ENCODE results near the gene L1CAM.

DNA sequence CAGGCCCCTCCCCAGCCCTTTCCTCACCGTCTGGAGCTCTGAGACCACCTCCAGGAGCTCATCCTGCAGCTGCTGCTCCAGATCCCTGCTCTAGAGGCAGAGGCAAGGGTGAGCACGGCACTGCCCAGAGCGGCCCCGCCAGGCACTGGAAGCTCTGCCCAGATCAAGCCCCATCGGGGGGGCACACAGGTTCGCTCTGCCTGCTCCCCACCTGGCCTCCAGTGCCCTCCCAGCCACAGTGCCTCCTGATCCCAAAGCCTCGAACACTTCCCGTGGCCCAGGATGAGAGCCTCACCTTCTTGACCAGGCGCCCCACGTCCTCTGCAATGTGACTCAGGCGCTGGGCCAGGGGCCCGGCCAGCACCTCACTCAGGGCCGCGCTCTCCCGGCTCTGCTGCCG, 35.1 kb upstream of the L1CAM start:
- TF ChIP-seq TCF7L2 (IDR thresholded peaks at IDR 0.05; ENCODE audit: borderline replicate concordance, low read depth, low read length) (no peak), ZNF792 (tag by site-specific recombination; IDR thresholded peaks at IDR 0.05) (no peak), ZNF530 (tag by site-specific recombination; IDR thresholded peaks at IDR 0.05; ENCODE audit: low read depth) (no peak), ZNF707 (tag by site-specific recombination; IDR thresholded peaks at IDR 0.05) (no peak), ZNF514 (tag by site-specific recombination; IDR thresholded peaks at IDR 0.05) (no peak), ZNF341 (tag by site-specific recombination; IDR thresholded peaks at IDR 0.05; ENCODE audit: low read depth) (no peak), YY1 (tag by site-specific recombination; IDR thresholded peaks at IDR 0.05) (no peak), ZNF121 (tag by site-specific recombination; IDR thresholded peaks at IDR 0.05) (no peak)
- TF ChIP-seq, protein P1, sequence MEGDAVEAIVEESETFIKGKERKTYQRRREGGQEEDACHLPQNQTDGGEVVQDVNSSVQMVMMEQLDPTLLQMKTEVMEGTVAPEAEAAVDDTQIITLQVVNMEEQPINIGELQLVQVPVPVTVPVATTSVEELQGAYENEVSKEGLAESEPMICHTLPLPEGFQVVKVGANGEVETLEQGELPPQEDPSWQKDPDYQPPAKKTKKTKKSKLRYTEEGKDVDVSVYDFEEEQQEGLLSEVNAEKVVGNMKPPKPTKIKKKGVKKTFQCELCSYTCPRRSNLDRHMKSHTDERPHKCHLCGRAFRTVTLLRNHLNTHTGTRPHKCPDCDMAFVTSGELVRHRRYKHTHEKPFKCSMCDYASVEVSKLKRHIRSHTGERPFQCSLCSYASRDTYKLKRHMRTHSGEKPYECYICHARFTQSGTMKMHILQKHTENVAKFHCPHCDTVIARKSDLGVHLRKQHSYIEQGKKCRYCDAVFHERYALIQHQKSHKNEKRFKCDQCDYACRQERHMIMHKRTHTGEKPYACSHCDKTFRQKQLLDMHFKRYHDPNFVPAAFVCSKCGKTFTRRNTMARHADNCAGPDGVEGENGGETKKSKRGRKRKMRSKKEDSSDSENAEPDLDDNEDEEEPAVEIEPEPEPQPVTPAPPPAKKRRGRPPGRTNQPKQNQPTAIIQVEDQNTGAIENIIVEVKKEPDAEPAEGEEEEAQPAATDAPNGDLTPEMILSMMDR (tag by site-specific recombination; IDR thresholded peaks at IDR 0.05) = no peak
- TF ChIP-seq, protein P2, sequence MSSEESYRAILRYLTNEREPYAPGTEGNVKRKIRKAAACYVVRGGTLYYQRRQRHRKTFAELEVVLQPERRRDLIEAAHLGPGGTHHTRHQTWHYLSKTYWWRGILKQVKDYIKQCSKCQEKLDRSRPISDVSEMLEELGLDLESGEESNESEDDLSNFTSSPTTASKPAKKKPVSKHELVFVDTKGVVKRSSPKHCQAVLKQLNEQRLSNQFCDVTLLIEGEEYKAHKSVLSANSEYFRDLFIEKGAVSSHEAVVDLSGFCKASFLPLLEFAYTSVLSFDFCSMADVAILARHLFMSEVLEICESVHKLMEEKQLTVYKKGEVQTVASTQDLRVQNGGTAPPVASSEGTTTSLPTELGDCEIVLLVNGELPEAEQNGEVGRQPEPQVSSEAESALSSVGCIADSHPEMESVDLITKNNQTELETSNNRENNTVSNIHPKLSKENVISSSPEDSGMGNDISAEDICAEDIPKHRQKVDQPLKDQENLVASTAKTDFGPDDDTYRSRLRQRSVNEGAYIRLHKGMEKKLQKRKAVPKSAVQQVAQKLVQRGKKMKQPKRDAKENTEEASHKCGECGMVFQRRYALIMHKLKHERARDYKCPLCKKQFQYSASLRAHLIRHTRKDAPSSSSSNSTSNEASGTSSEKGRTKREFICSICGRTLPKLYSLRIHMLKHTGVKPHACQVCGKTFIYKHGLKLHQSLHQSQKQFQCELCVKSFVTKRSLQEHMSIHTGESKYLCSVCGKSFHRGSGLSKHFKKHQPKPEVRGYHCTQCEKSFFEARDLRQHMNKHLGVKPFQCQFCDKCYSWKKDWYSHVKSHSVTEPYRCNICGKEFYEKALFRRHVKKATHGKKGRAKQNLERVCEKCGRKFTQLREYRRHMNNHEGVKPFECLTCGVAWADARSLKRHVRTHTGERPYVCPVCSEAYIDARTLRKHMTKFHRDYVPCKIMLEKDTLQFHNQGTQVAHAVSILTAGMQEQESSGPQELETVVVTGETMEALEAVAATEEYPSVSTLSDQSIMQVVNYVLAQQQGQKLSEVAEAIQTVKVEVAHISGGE (tag by site-specific recombination; conservative IDR thresholded peaks at IDR 0.05; ENCODE audit: low read depth) = no peak

Data from HEK293 (cell line).